HCT116 (cell line): Measurements from ENCODE around the gene ASPG. TPM values are rescaled to one million over a fixed set of nuclear protein-coding genes. Genes with fewer than 3 reads are reported as not detected.

ENCODE experiments used
- ATAC-seq: fragments of 200-7000 bp; cut with Tn5 transposase; 2 replicates; pipeline ENCODE4 v1.9.1; 2020; ENCODE audit warnings: mild to moderate bottlenecking, moderate library complexity
- BruUV-seq: library from RNA; stranded (reverse); fragments of 400-500 nt; replicated peaks from 2 replicates; lab custom pipeline; 2021; lab: Mats Ljungman, UMichigan
- CTCF ChIA-PET: fragments of 300-600 bp; sonication (Branson Sonifier 250); formaldehyde crosslinking; loops from one replicate; lab custom pipeline; 2021; ENCODE audit warnings: antibody characterized with exemption; lab: Charles Lee
- POLR2A ChIA-PET: fragments of 300-600, 350-600 bp; sonication (Branson Sonifier 250); formaldehyde crosslinking; loops from one replicate; lab custom pipeline; 2021; ENCODE audit warnings: antibody characterized with exemption; lab: Charles Lee
- RAD21 ChIA-PET, 2 experiments: fragments of 300-600 bp; sonication (Branson Sonifier 250); formaldehyde crosslinking; loops; one replicate each; lab custom pipeline; 2023; ENCODE audit warnings: low total read pairs in 2 of 2; ENCODE audit not compliant: uncharacterized antibody in 2 of 2, unreplicated experiment in 2 of 2, low non-redundant PET in 1 of 2; lab: Charles Lee
- DNase-seq: peaks from one replicate; pipeline ENCODE4 v3.0.0-alpha.2; 2010; ENCODE audit warnings: low read depth, low spot score
- H2AFZ ChIP-seq: fragments of 200-600 bp; shearing (Covaris generic), sonication (generic); 2 replicates; pipeline ENCODE4 v1.6.1; 2017; ENCODE audit warnings: low read depth, mixed run types, mixed read lengths, antibody characterized with exemption, low read length; ENCODE audit not compliant: poor library complexity, severe bottlenecking
- H3K27ac ChIP-seq: 2 replicates; pipeline ENCODE4 v1.5.1; 2012; ENCODE audit warnings: low read depth, low read length
- H3K27me3 ChIP-seq: fragments of 200-600 bp; sonication (generic); 2 replicates; pipeline ENCODE4 v1.6.1; 2016; ENCODE audit warnings: mixed run types, low read length, mixed read lengths; ENCODE audit not compliant: insufficient read depth
- H3K36me3 ChIP-seq, 2 experiments: fragments of 200-500 bp in 1 of 2; fragments of 200-600 bp in 1 of 2; sonication (Bioruptor generic) in 1 of 2; sonication (generic) in 1 of 2; 2 replicates each; pipeline versions ENCODE4 v1.5.1 to v1.6.1; 2014 to 2016; ENCODE audit warnings: low read length in 2 of 2, inconsistent platforms in 1 of 2, mixed read lengths in 1 of 2, mixed run types in 1 of 2; ENCODE audit not compliant: insufficient read depth in 2 of 2, control insufficient read depth in 1 of 2
- H3K4me1 ChIP-seq, 2 experiments: fragments of 200-600 bp in 1 of 2; sonication (generic) in 1 of 2; 2 replicates each; pipeline versions ENCODE4 v1.5.1 to v1.6.1; 2012 to 2017; ENCODE audit warnings: low read length in 2 of 2, inconsistent platforms in 1 of 2, mild to moderate bottlenecking in 1 of 2, mixed read lengths in 1 of 2, mixed run types in 1 of 2, moderate library complexity in 1 of 2; ENCODE audit not compliant: insufficient read depth in 2 of 2, control insufficient read depth in 1 of 2
- H3K4me2 ChIP-seq: fragments of 200-600 bp; sonication (generic); 2 replicates; pipeline ENCODE4 v1.6.1; 2017; ENCODE audit warnings: mixed run types, low read length, mixed read lengths
- H3K4me3 ChIP-seq, 2 experiments: fragments of 200-600 bp in 1 of 2; sonication (generic) in 1 of 2; replicated peaks in 1 of 2; 2 replicates each; pipeline ENCODE4 v1.5.1; 2011 to 2016; ENCODE audit warnings: low read length in 2 of 2, control low read depth in 1 of 2, low read depth in 1 of 2, mild to moderate bottlenecking in 1 of 2, mixed read lengths in 1 of 2, mixed run types in 1 of 2
- H3K79me2 ChIP-seq: fragments of 200-600 bp; sonication (generic); 2 replicates; pipeline ENCODE4 v1.6.1; 2017; ENCODE audit warnings: mild to moderate bottlenecking, mixed run types, low read length, moderate library complexity, mixed read lengths; ENCODE audit not compliant: insufficient read depth
- H3K9ac ChIP-seq: fragments of 200-600 bp; sonication (generic); 2 replicates; pipeline ENCODE4 v1.6.1; 2016; ENCODE audit warnings: low read length, mixed read lengths
- H3K9me2 ChIP-seq: fragments of 200-600 bp; sonication (generic), shearing (Covaris generic); 2 replicates; pipeline ENCODE4 v1.6.1; 2017; ENCODE audit warnings: mixed run types, mild to moderate bottlenecking, moderate library complexity; ENCODE audit not compliant: insufficient read depth
- H3K9me3 ChIP-seq, 2 experiments: fragments of 200-500 bp in 1 of 2; fragments of 200-600 bp in 1 of 2; sonication (Bioruptor generic) in 1 of 2; sonication (generic) in 1 of 2; 2 replicates each; pipeline ENCODE4 v1.6.1; 2014 to 2017; ENCODE audit warnings: low read length in 2 of 2, mixed read lengths in 2 of 2, inconsistent platforms in 1 of 2, low read depth in 1 of 2, mild to moderate bottlenecking in 1 of 2, mixed run types in 1 of 2, moderate library complexity in 1 of 2; ENCODE audit not compliant: control insufficient read depth in 1 of 2, insufficient read depth in 1 of 2
- H4K20me1 ChIP-seq: fragments of 200-600 bp; sonication (generic), shearing (Covaris generic); 2 replicates; pipeline ENCODE4 v1.6.1; 2017; ENCODE audit warnings: mixed run types, mild to moderate bottlenecking, moderate library complexity; ENCODE audit not compliant: insufficient read depth
- CBX3 ChIP-seq: IDR thresholded peaks from 2 replicates; pipeline ENCODE4 v1.6.1; 2012; ENCODE audit warnings: low read depth
- FOSL1 ChIP-seq: IDR thresholded peaks from 2 replicates; pipeline ENCODE4 v1.6.1; 2012; ENCODE audit warnings: low read depth
- POLR2AphosphoS5 ChIP-seq: IDR thresholded peaks from 2 replicates; pipeline ENCODE4 v1.6.1; 2011; ENCODE audit warnings: mild to moderate bottlenecking, low read depth, low read length, moderate library complexity
- ZFX ChIP-seq: fragments of 450-650 bp; IDR thresholded peaks from 2 replicates; pipeline ENCODE4 v1.6.1; 2017
- intact Hi-C: fragments of 100-400 bp; cut with micrococcal nuclease; formaldehyde crosslinking; loops from 2 replicates; pipeline ENCODE4 v1.10.0; 2022
- total RNA-seq: library from RNA; stranded (reverse); gene quantifications from one replicate; pipeline ENCODE4 v1.2.1, GENCODE V29; 2021; ENCODE audit not compliant: unreplicated experiment
- TF ChIP-seq, protein P1 (sequence below), 3 experiments: fragments of 200-600 bp in 1 of 3; sonication (generic) in 1 of 3; IDR thresholded peaks in 2 of 3; conservative IDR thresholded peaks in 1 of 3; 2 replicates each; pipeline ENCODE4 v1.5.1; 2012 to 2017; ENCODE audit warnings: low read depth in 2 of 3, low read length in 2 of 3, antibody characterized with exemption in 1 of 3, borderline replicate concordance in 1 of 3, control low read depth in 1 of 3, mild to moderate bottlenecking in 1 of 3, mixed read lengths in 1 of 3, mixed run types in 1 of 3, moderate library complexity in 1 of 3; ENCODE audit not compliant: insufficient read depth in 1 of 3

Gene ASPG
- total RNA-seq, 1 experiment from 2014 or later: not detected

DNA sequence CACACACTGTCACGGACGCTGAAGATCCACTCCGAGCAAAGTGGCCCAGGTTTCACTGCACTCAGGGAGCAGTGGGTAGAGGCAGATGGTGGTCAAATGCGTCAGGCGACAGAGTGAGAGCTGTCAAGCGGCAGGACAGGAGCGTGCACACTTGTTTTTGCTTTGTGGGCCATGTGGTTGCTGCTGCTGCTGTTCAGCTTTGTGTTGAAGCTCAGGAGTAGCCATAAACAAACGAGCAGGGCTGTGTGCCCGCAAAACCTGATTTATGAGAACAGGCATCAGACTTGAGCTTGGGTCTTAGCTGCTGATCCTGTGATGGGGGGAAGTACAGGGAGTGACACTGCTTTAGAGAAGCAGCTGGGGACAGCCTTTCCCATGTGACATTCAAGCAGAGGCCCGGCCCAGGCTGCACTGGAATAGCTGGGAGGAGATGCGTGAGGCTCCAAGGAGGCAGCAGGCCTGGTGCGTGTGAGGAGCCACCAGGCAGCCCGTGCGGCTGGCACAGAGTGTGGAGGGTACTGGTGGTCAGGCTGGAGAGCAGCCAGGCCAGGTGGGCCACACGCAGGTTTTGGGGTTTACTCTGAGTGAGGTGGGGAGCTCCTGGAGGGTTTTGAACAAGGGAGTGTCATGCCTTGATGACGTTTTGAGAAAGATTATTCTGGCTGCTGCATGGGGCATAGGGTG, 31.1 kb upstream of the ASPG start:
- POLR2A ChIA-PET: no interaction called here
- H3K79me2 ChIP-seq: no peaks in the 10 kb centered on the region
- TF ChIP-seq CBX3: no peak
- TF ChIP-seq POLR2AphosphoS5: no peak
- TF ChIP-seq, all 23 proteins: peak for 0
- no peaks in the 10 kb centered on the region for H3K9me2 ChIP-seq
- no peak overlapping the region for H3K4me2 ChIP-seq
- CTCF ChIA-PET: no interaction called here
- no peaks in the 10 kb centered on the region for H3K36me3 ChIP-seq
- H3K9ac ChIP-seq: no peak overlapping the region
- RAD21 ChIA-PET: no interaction called here
- BruUV-seq: no TSS peak
- H3K27ac ChIP-seq: no peak overlapping the region
- no peak for DNase-seq
- intact Hi-C loops: no loop called here
- H4K20me1 ChIP-seq: no peaks in the 10 kb centered on the region
- no peak overlapping the region for H3K4me3 ChIP-seq
- H3K9me3 ChIP-seq: no peaks in the 10 kb centered on the region
- no peak for ATAC-seq
- no peak overlapping the region for H2AFZ ChIP-seq
- H3K4me1 ChIP-seq: no peaks in the 10 kb centered on the region
- 0 out of 2 replicates have a peak, but pooled peaks cover 3% of the 10 kb centered on the region for H3K27me3 ChIP-seq

DNA sequence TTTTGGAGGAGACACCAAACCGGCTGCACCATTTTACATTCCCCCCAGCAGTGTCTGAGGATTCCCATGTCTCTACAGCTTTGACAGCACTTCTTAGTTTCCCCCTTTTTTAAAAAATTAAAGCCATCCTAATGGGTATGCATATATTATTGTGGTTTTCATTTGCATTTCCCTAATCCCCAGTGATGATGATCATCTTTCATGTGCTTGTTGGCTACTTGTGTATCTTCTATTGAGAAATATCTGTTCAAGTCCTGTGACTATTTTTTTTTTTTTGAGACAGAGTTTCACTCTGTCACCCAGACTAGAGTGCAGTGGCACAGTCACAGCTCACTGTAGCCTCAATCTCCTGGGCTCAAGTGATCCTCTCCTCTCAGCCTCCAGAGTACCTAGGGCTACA, 23.2 kb upstream of the ASPG start:
- ATAC-seq: no peak
- H3K9ac ChIP-seq: no peak overlapping the region
- no peaks in the 10 kb centered on the region for H3K36me3 ChIP-seq
- H3K9me3 ChIP-seq: peaks cover 0 to 4% of the 10 kb centered on the region in 2 experiments; a peak in 1 of 4 replicates
- H4K20me1 ChIP-seq: no peaks in the 10 kb centered on the region
- RAD21 ChIA-PET: no interaction called here
- POLR2A ChIA-PET: interaction anchor here (0.7 kb wide), 1 partner anchor 24 kb away, joined by 3 read pairs; no protein-coding TSS in a partner anchor
- no peaks in the 10 kb centered on the region for H3K27me3 ChIP-seq
- no TSS peak for BruUV-seq
- CTCF ChIA-PET: no interaction called here
- H3K4me2 ChIP-seq: no peak overlapping the region
- no peaks in the 10 kb centered on the region for H3K9me2 ChIP-seq
- intact Hi-C loops: no loop called here
- no peaks in the 10 kb centered on the region for H3K79me2 ChIP-seq
- DNase-seq: no peak
- H2AFZ ChIP-seq: no peak overlapping the region
- H3K4me3 ChIP-seq: no peak overlapping the region
- no peaks in the 10 kb centered on the region for H3K4me1 ChIP-seq
- H3K27ac ChIP-seq: no peak overlapping the region
- no peak for TF ChIP-seq FOSL1
- TF ChIP-seq, protein P1, sequence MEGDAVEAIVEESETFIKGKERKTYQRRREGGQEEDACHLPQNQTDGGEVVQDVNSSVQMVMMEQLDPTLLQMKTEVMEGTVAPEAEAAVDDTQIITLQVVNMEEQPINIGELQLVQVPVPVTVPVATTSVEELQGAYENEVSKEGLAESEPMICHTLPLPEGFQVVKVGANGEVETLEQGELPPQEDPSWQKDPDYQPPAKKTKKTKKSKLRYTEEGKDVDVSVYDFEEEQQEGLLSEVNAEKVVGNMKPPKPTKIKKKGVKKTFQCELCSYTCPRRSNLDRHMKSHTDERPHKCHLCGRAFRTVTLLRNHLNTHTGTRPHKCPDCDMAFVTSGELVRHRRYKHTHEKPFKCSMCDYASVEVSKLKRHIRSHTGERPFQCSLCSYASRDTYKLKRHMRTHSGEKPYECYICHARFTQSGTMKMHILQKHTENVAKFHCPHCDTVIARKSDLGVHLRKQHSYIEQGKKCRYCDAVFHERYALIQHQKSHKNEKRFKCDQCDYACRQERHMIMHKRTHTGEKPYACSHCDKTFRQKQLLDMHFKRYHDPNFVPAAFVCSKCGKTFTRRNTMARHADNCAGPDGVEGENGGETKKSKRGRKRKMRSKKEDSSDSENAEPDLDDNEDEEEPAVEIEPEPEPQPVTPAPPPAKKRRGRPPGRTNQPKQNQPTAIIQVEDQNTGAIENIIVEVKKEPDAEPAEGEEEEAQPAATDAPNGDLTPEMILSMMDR (IDR thresholded peaks at IDR 0.05 in 2 of 3, conservative IDR thresholded peaks at IDR 0.05 in 1 of 3; ENCODE audit: borderline replicate concordance in 1 of 3, insufficient read depth in 1 of 3, low read depth in 2 of 3, low read length in 2 of 3): no peak
- no peak for TF ChIP-seq ZFX
- TF ChIP-seq, all 23 proteins: peak for 0
